ENCODE measurements around the gene USHBP1.

- TF ChIP-seq POLR2A (IDR thresholded peaks at IDR 0.05) (no peak), POLR2AphosphoS5 (IDR thresholded peaks at IDR 0.05; ENCODE audit: insufficient read depth in 1 of 2, low read depth in 1 of 2) (no peak), CTCF (IDR thresholded peaks at IDR 0.05) (no peak)
Measured at GRCh38 chr19:17266026-17266425, 1.5 kb upstream of the USHBP1 start.

Measured in vagina (tissue), 2 donors.